GM23338 (cell line): ENCODE measurements around the gene ALCAM. TPM values are rescaled to one million over a fixed set of nuclear protein-coding genes. Genes with fewer than 3 reads are reported as not detected.

Experiments used
- ATAC-seq: fragments of 200-7000 bp; cut with Tn5 transposase; 3 replicates; pipeline ENCODE4 v1.9.1; 2020
- DNase-seq: peaks from one replicate; pipeline ENCODE4 v3.0.0-alpha.2; 2015; ENCODE audit warnings: low spot score
- H2AFZ ChIP-seq: fragments of 200-600 bp; sonication (generic); 2 replicates; pipeline ENCODE4 v1.8.0; 2016; ENCODE audit warnings: antibody characterized with exemption, mild to moderate bottlenecking, moderate library complexity
- H3F3A ChIP-seq: fragments of 200-600 bp; sonication (generic); replicated peaks from 2 replicates; pipeline ENCODE4 v1.8.0; 2017; ENCODE audit warnings: antibody characterized with exemption, mixed run types, low read depth
- H3K27ac ChIP-seq: fragments of 200-600 bp; sonication (generic); 2 replicates; pipeline ENCODE4 v1.6.1; 2016; ENCODE audit warnings: low read depth
- H3K27me3 ChIP-seq: fragments of 200-600 bp; sonication (generic); 2 replicates; pipeline ENCODE4 v1.8.0; 2016; ENCODE audit warnings: mild to moderate bottlenecking, mixed run types, moderate library complexity; ENCODE audit not compliant: insufficient read depth
- H3K36me3 ChIP-seq: fragments of 200-600 bp; sonication (generic); 2 replicates; pipeline ENCODE4 v1.8.0; 2016; ENCODE audit warnings: mild to moderate bottlenecking; ENCODE audit not compliant: insufficient read depth
- H3K4me1 ChIP-seq: fragments of 200-600 bp; sonication (generic); 2 replicates; pipeline ENCODE4 v1.8.0; 2016; ENCODE audit warnings: mild to moderate bottlenecking, moderate library complexity; ENCODE audit not compliant: insufficient read depth
- H3K4me2 ChIP-seq: fragments of 200-600 bp; sonication (generic); 2 replicates; pipeline ENCODE4 v1.7.1; 2017; ENCODE audit warnings: mixed run types
- H3K4me3 ChIP-seq: fragments of 200-600 bp; sonication (generic); 2 replicates; pipeline ENCODE4 v1.6.1; 2016; ENCODE audit warnings: mixed run types
- H3K79me2 ChIP-seq: fragments of 200-600 bp; sonication (generic); replicated peaks from 2 replicates; pipeline ENCODE4 v1.8.0; 2017; ENCODE audit warnings: mild to moderate bottlenecking; ENCODE audit not compliant: insufficient read depth
- H3K9me2 ChIP-seq: fragments of 200-600 bp; sonication (generic); 2 replicates; pipeline ENCODE4 v1.8.0; 2017; ENCODE audit not compliant: insufficient read depth
- H4K20me1 ChIP-seq: fragments of 200-600 bp; sonication (generic); replicated peaks from 2 replicates; pipeline ENCODE4 v1.8.0; 2017; ENCODE audit warnings: mild to moderate bottlenecking; ENCODE audit not compliant: insufficient read depth
- H3K27ac Mint-ChIP-seq: 2 replicates; pipeline ENCODE4 v1.8.0; 2020; ENCODE audit warnings: inconsistent platforms, mild to moderate bottlenecking, moderate library complexity, mixed read lengths
- H3K27me3 Mint-ChIP-seq: 3 replicates; pipeline ENCODE4 v1.8.0; 2022; ENCODE audit warnings: low read depth, mild to moderate bottlenecking, moderate library complexity, mixed read lengths, inconsistent platforms; ENCODE audit not compliant: insufficient read depth, poor library complexity
- H3K36me3 Mint-ChIP-seq: 3 replicates; pipeline ENCODE4 v1.8.0; 2021; ENCODE audit warnings: low read depth, mild to moderate bottlenecking, inconsistent platforms, moderate library complexity, mixed read lengths
- H3K4me1 Mint-ChIP-seq: 3 replicates; pipeline ENCODE4 v1.8.0; 2020; ENCODE audit warnings: mild to moderate bottlenecking, inconsistent platforms, mixed read lengths
- H3K4me3 Mint-ChIP-seq: 3 replicates; pipeline ENCODE4 v1.8.0; 2021; ENCODE audit warnings: moderate library complexity, mild to moderate bottlenecking, inconsistent platforms, mixed read lengths
- H3K9me3 Mint-ChIP-seq: 3 replicates; pipeline ENCODE4 v1.8.0; 2020; ENCODE audit warnings: moderate library complexity, mild to moderate bottlenecking, inconsistent platforms, mixed read lengths
- CREB1 ChIP-seq: fragments of 250-450 bp; sonication (Bioruptor Pico); IDR thresholded peaks from 2 replicates; pipeline ENCODE4 v1.5.0; 2020; ENCODE audit warnings: low read depth, mild to moderate bottlenecking, moderate library complexity
- CTCF ChIP-seq, 2 experiments: fragments of 200-600 bp in 1 of 2; sonication (generic) in 1 of 2; conservative IDR thresholded peaks; 2 replicates each; pipeline versions ENCODE4 v1.5.1 to v1.6.1; 2016 to 2017; ENCODE audit warnings: antibody characterized with exemption in 2 of 2, low read depth in 2 of 2, mild to moderate bottlenecking in 2 of 2, moderate library complexity in 1 of 2
- ETS1 ChIP-seq: IDR thresholded peaks from 2 replicates; pipeline ENCODE4 v1.6.1; 2016; ENCODE audit warnings: antibody characterized with exemption
- EZH2 ChIP-seq: fragments of 200-600 bp; sonication (generic); IDR thresholded peaks from one replicate; pipeline ENCODE4 v1.8.0; 2017; ENCODE audit warnings: antibody characterized with exemption, mild to moderate bottlenecking, low read depth; ENCODE audit not compliant: unreplicated experiment
- EZH2phosphoT487 ChIP-seq: fragments of 200-600 bp; sonication (generic); IDR thresholded peaks from one replicate; pipeline ENCODE4 v1.8.1; 2018; ENCODE audit warnings: antibody characterized with exemption; ENCODE audit not compliant: unreplicated experiment
- JUNB ChIP-seq: IDR thresholded peaks from one replicate; pipeline ENCODE4 v1.6.1; 2016; ENCODE audit warnings: antibody characterized with exemption; ENCODE audit not compliant: unreplicated experiment
- NANOG ChIP-seq: IDR thresholded peaks from 2 replicates; pipeline ENCODE4 v1.6.1; 2016; ENCODE audit warnings: antibody characterized with exemption, borderline replicate concordance
- POLR2AphosphoS5 ChIP-seq: IDR thresholded peaks from 2 replicates; pipeline ENCODE4 v1.6.1; 2016; ENCODE audit warnings: antibody characterized with exemption, low read depth
- REST ChIP-seq: IDR thresholded peaks from one replicate; pipeline ENCODE4 v1.6.1; 2018; ENCODE audit warnings: antibody characterized with exemption; ENCODE audit not compliant: unreplicated experiment
- STAT1 ChIP-seq: IDR thresholded peaks from one replicate; pipeline ENCODE4 v1.6.1; 2016; ENCODE audit warnings: antibody characterized with exemption; ENCODE audit not compliant: unreplicated experiment
- ZNF114 ChIP-seq: fragments of 250-450 bp; sonication (Bioruptor Pico); IDR thresholded peaks from 2 replicates; pipeline ENCODE4 v1.5.0; 2020; ENCODE audit warnings: mild to moderate bottlenecking, moderate library complexity
- ZNF331 ChIP-seq: fragments of 250-450 bp; sonication (Bioruptor Pico); IDR thresholded peaks from 2 replicates; pipeline ENCODE4 v1.5.0; 2020; ENCODE audit warnings: low read depth, mild to moderate bottlenecking, moderate library complexity
- ZNF462 ChIP-seq: fragments of 250-450 bp; sonication (Bioruptor Pico); IDR thresholded peaks from 2 replicates; pipeline ENCODE4 v1.5.0; 2020; ENCODE audit warnings: mild to moderate bottlenecking, moderate library complexity
- polyA plus RNA-seq: library from polyadenylated mRNA; unstranded; fragments of >200 nt; fragmentation: Nextera tagmentation; extraction: Ambion mirVana; gene quantifications from 2 replicates; pipeline ENCODE4 v1.2.1, GENCODE V29; 2016
- total RNA-seq: library from RNA; depleted of rRNA; stranded (reverse); fragments of >200 nt; shearing (Covaris generic); gene quantifications from 2 replicates; pipeline ENCODE4 v1.2.3, GENCODE V29; 2014

Gene ALCAM
- total and polyA plus RNA-seq, 2 experiments from 2014 or later, result 11.3 to 36.0 TPM

- H3K36me3 Mint-ChIP-seq, result peaks cover 10% of the 10 kb centered on the region; the same call in 2 of the 3 replicates
- Histone ChIP-seq H3K4me3 (no peak overlapping the region), H3K27ac (no peak overlapping the region), H3K4me1 (no peaks in the 10 kb centered on the region), H3K36me3 (no peaks in the 10 kb centered on the region), H2AFZ (no peak overlapping the region), H3K9me2 (no peaks in the 10 kb centered on the region; the same call in 1 of the 2 replicates), H3K4me2 (no peak overlapping the region), H3F3A (no peaks in the 10 kb centered on the region), H3K79me2 (no peaks in the 10 kb centered on the region), H4K20me1 (no peaks in the 10 kb centered on the region), H3K27me3 (no peaks in the 10 kb centered on the region)
- DNase-seq (no peak), ATAC-seq (no peak)
- H3K4me1 Mint-ChIP-seq, result no peaks in the 10 kb centered on the region
- TF ChIP-seq CREB1 (no peak), CTCF (conservative IDR thresholded peaks at IDR 0.05; ENCODE audit: low read depth in 2 of 2) (no peak), POLR2AphosphoS5 (no peak), JUNB (no peak), STAT1 (no peak), ETS1 (no peak), EZH2phosphoT487 (no peak), REST (no peak), ZNF331 (CRISPR knock-in tag) (no peak), ZNF114 (CRISPR knock-in tag) (no peak), EZH2 (no peak), NANOG (no peak), ZNF462 (CRISPR knock-in tag) (no peak)
- H3K4me3 Mint-ChIP-seq, result no peak overlapping the region
- H3K9me3 Mint-ChIP-seq, result peaks cover 9% of the 10 kb centered on the region; the same call in 2 of the 3 replicates
- no peak overlapping the region for H3K27ac Mint-ChIP-seq
- H3K27me3 Mint-ChIP-seq, result peaks cover 2% of the 10 kb centered on the region
These were observed 116.8 kb downstream of the ALCAM start for GRCh38 chr3:105483476-105483875.
